HCT116 (cell line): ENCODE results near the gene HNRNPU. TPM values are rescaled to one million over a fixed set of nuclear protein-coding genes. Genes with fewer than 3 reads are reported as not detected.

Experiments
- ATAC-seq: fragments of 200-7000 bp; cut with Tn5 transposase; 2 replicates; pipeline ENCODE4 v1.9.1; 2020; ENCODE audit warnings: mild to moderate bottlenecking, moderate library complexity
- BruUV-seq: library from RNA; stranded (reverse); fragments of 400-500 nt; replicated peaks from 2 replicates; lab custom pipeline; 2021; lab: Mats Ljungman, UMichigan
- CTCF ChIA-PET: fragments of 300-600 bp; sonication (Branson Sonifier 250); formaldehyde crosslinking; loops from one replicate; lab custom pipeline; 2021; ENCODE audit warnings: antibody characterized with exemption; lab: Charles Lee
- POLR2A ChIA-PET: fragments of 300-600, 350-600 bp; sonication (Branson Sonifier 250); formaldehyde crosslinking; loops from one replicate; lab custom pipeline; 2021; ENCODE audit warnings: antibody characterized with exemption; lab: Charles Lee
- RAD21 ChIA-PET, 2 experiments: fragments of 300-600 bp; sonication (Branson Sonifier 250); formaldehyde crosslinking; loops; one replicate each; lab custom pipeline; 2023; ENCODE audit warnings: low total read pairs in 2 of 2; ENCODE audit not compliant: uncharacterized antibody in 2 of 2, unreplicated experiment in 2 of 2, low non-redundant PET in 1 of 2; lab: Charles Lee
- DNase-seq: peaks from one replicate; pipeline ENCODE4 v3.0.0-alpha.2; 2010; ENCODE audit warnings: low read depth, low spot score
- H2AFZ ChIP-seq: fragments of 200-600 bp; shearing (Covaris generic), sonication (generic); 2 replicates; pipeline ENCODE4 v1.6.1; 2017; ENCODE audit warnings: low read depth, mixed run types, mixed read lengths, antibody characterized with exemption, low read length; ENCODE audit not compliant: poor library complexity, severe bottlenecking
- H3K27ac ChIP-seq: 2 replicates; pipeline ENCODE4 v1.5.1; 2012; ENCODE audit warnings: low read depth, low read length
- H3K27me3 ChIP-seq: fragments of 200-600 bp; sonication (generic); 2 replicates; pipeline ENCODE4 v1.6.1; 2016; ENCODE audit warnings: mixed run types, low read length, mixed read lengths; ENCODE audit not compliant: insufficient read depth
- H3K36me3 ChIP-seq, 2 experiments: fragments of 200-500 bp in 1 of 2; fragments of 200-600 bp in 1 of 2; sonication (Bioruptor generic) in 1 of 2; sonication (generic) in 1 of 2; 2 replicates each; pipeline versions ENCODE4 v1.5.1 to v1.6.1; 2014 to 2016; ENCODE audit warnings: low read length in 2 of 2, inconsistent platforms in 1 of 2, mixed read lengths in 1 of 2, mixed run types in 1 of 2; ENCODE audit not compliant: insufficient read depth in 2 of 2, control insufficient read depth in 1 of 2
- H3K4me1 ChIP-seq, 2 experiments: fragments of 200-600 bp in 1 of 2; sonication (generic) in 1 of 2; 2 replicates each; pipeline versions ENCODE4 v1.5.1 to v1.6.1; 2012 to 2017; ENCODE audit warnings: low read length in 2 of 2, inconsistent platforms in 1 of 2, mild to moderate bottlenecking in 1 of 2, mixed read lengths in 1 of 2, mixed run types in 1 of 2, moderate library complexity in 1 of 2; ENCODE audit not compliant: insufficient read depth in 2 of 2, control insufficient read depth in 1 of 2
- H3K4me2 ChIP-seq: fragments of 200-600 bp; sonication (generic); 2 replicates; pipeline ENCODE4 v1.6.1; 2017; ENCODE audit warnings: mixed run types, low read length, mixed read lengths
- H3K4me3 ChIP-seq, 2 experiments: fragments of 200-600 bp in 1 of 2; sonication (generic) in 1 of 2; replicated peaks in 1 of 2; 2 replicates each; pipeline ENCODE4 v1.5.1; 2011 to 2016; ENCODE audit warnings: low read length in 2 of 2, control low read depth in 1 of 2, low read depth in 1 of 2, mild to moderate bottlenecking in 1 of 2, mixed read lengths in 1 of 2, mixed run types in 1 of 2
- H3K79me2 ChIP-seq: fragments of 200-600 bp; sonication (generic); 2 replicates; pipeline ENCODE4 v1.6.1; 2017; ENCODE audit warnings: mild to moderate bottlenecking, mixed run types, low read length, moderate library complexity, mixed read lengths; ENCODE audit not compliant: insufficient read depth
- H3K9ac ChIP-seq: fragments of 200-600 bp; sonication (generic); 2 replicates; pipeline ENCODE4 v1.6.1; 2016; ENCODE audit warnings: low read length, mixed read lengths
- H3K9me2 ChIP-seq: fragments of 200-600 bp; sonication (generic), shearing (Covaris generic); 2 replicates; pipeline ENCODE4 v1.6.1; 2017; ENCODE audit warnings: mixed run types, mild to moderate bottlenecking, moderate library complexity; ENCODE audit not compliant: insufficient read depth
- H3K9me3 ChIP-seq, 2 experiments: fragments of 200-500 bp in 1 of 2; fragments of 200-600 bp in 1 of 2; sonication (Bioruptor generic) in 1 of 2; sonication (generic) in 1 of 2; 2 replicates each; pipeline ENCODE4 v1.6.1; 2014 to 2017; ENCODE audit warnings: low read length in 2 of 2, mixed read lengths in 2 of 2, inconsistent platforms in 1 of 2, low read depth in 1 of 2, mild to moderate bottlenecking in 1 of 2, mixed run types in 1 of 2, moderate library complexity in 1 of 2; ENCODE audit not compliant: control insufficient read depth in 1 of 2, insufficient read depth in 1 of 2
- H4K20me1 ChIP-seq: fragments of 200-600 bp; sonication (generic), shearing (Covaris generic); 2 replicates; pipeline ENCODE4 v1.6.1; 2017; ENCODE audit warnings: mixed run types, mild to moderate bottlenecking, moderate library complexity; ENCODE audit not compliant: insufficient read depth
- ATF3 ChIP-seq: IDR thresholded peaks from 2 replicates; pipeline ENCODE4 v1.6.1; 2012
- CBX3 ChIP-seq: IDR thresholded peaks from 2 replicates; pipeline ENCODE4 v1.6.1; 2012; ENCODE audit warnings: low read depth
- CTCF ChIP-seq, 3 experiments: fragments of 200-600 bp in 1 of 3; sonication (generic) in 1 of 3; IDR thresholded peaks in 2 of 3; conservative IDR thresholded peaks in 1 of 3; 2 replicates each; pipeline ENCODE4 v1.5.1; 2012 to 2017; ENCODE audit warnings: low read depth in 2 of 3, low read length in 2 of 3, antibody characterized with exemption in 1 of 3, borderline replicate concordance in 1 of 3, control low read depth in 1 of 3, mild to moderate bottlenecking in 1 of 3, mixed read lengths in 1 of 3, mixed run types in 1 of 3, moderate library complexity in 1 of 3; ENCODE audit not compliant: insufficient read depth in 1 of 3
- EGR1 ChIP-seq: IDR thresholded peaks from 2 replicates; pipeline ENCODE4 v1.6.1; 2012; ENCODE audit warnings: low read depth
- ELF1 ChIP-seq: IDR thresholded peaks from 2 replicates; pipeline ENCODE4 v1.6.1; 2012; ENCODE audit warnings: low read depth, borderline replicate concordance
- EZH2 ChIP-seq: fragments of 200-600 bp; sonication (generic); IDR thresholded peaks from 2 replicates; pipeline ENCODE4 v1.6.1; 2017; ENCODE audit warnings: antibody characterized with exemption, mixed run types
- JUND ChIP-seq: IDR thresholded peaks from 2 replicates; pipeline ENCODE4 v1.6.1; 2012
- MAX ChIP-seq: IDR thresholded peaks from 2 replicates; pipeline ENCODE4 v1.6.1; 2012
- POLR2A ChIP-seq: IDR thresholded peaks from 2 replicates; pipeline ENCODE4 v1.7.0; 2011; ENCODE audit warnings: borderline replicate concordance; ENCODE audit not compliant: insufficient read depth, insufficient read length; ENCODE audit errors: extremely low read depth
- POLR2AphosphoS5 ChIP-seq: IDR thresholded peaks from 2 replicates; pipeline ENCODE4 v1.6.1; 2011; ENCODE audit warnings: mild to moderate bottlenecking, low read depth, low read length, moderate library complexity
- REST ChIP-seq: IDR thresholded peaks from 2 replicates; pipeline ENCODE4 v1.6.1; 2012; ENCODE audit warnings: low read depth
- SIN3A ChIP-seq: IDR thresholded peaks from 2 replicates; pipeline ENCODE4 v1.6.1; 2012; ENCODE audit warnings: low read depth
- SP1 ChIP-seq: IDR thresholded peaks from 2 replicates; pipeline ENCODE4 v1.6.1; 2012; ENCODE audit warnings: low read depth
- SRF ChIP-seq: IDR thresholded peaks from 2 replicates; pipeline ENCODE4 v1.6.1; 2012; ENCODE audit warnings: low read depth
- TCF7L2 ChIP-seq: IDR thresholded peaks from 2 replicates; pipeline ENCODE4 v1.7.0; 2011; ENCODE audit warnings: borderline replicate concordance, inconsistent platforms; ENCODE audit not compliant: insufficient read depth, insufficient read length; ENCODE audit errors: extremely low read depth
- YY1 ChIP-seq: IDR thresholded peaks from 2 replicates; pipeline ENCODE4 v1.6.1; 2011; ENCODE audit warnings: low read length, low read depth, moderate library complexity, mild to moderate bottlenecking; ENCODE audit not compliant: insufficient replicate concordance; ENCODE audit errors: extremely low read depth
- ZFX ChIP-seq: fragments of 450-650 bp; IDR thresholded peaks from 2 replicates; pipeline ENCODE4 v1.6.1; 2017
- ZNF274 ChIP-seq: fragments of 200-500 bp; sonication (Bioruptor generic); IDR thresholded peaks from 2 replicates; pipeline ENCODE4 v1.6.1; 2014; ENCODE audit warnings: mild to moderate bottlenecking, low read depth, low read length, inconsistent platforms
- intact Hi-C: fragments of 100-400 bp; cut with micrococcal nuclease; formaldehyde crosslinking; loops from 2 replicates; pipeline ENCODE4 v1.10.0; 2022
- total RNA-seq: library from RNA; stranded (reverse); gene quantifications from one replicate; pipeline ENCODE4 v1.2.1, GENCODE V29; 2021; ENCODE audit not compliant: unreplicated experiment

Gene HNRNPU
- total RNA-seq, 1 experiment from 2014 or later = 424 TPM

GRCh38 chr1:244835276-244836134 is 28.8 kb downstream of the HNRNPU start, which contains the start of gene COX20:
Gene COX20, plus strand, starts transcription at chr1:244835658. Its CDS starts 57 bp downstream, at chr1:244835715.
- RAD21 ChIA-PET = interaction anchor here in 1 of 2 experiments (1.0 kb wide), 1 partner anchor 34 kb away, joined by 3 read pairs; no protein-coding TSS in a partner anchor
- Histone ChIP-seq H3K9me2 (no peaks in the 10 kb centered on the region), H2AFZ (no peak within 1 kb of the TSS), H4K20me1 (no peaks in the 10 kb centered on the region; the same call in 1 of the 2 replicates), H3K4me2 (peak within 1 kb of the TSS; percentile 86), H3K9me3 (no peaks in the 10 kb centered on the region), H3K27ac (peak within 1 kb of the TSS; percentile 89), H3K36me3 (peaks cover 7% of the 10 kb centered on the region in 2 experiments; a peak in 1 of 4 replicates), H3K27me3 (no peaks in the 10 kb centered on the region), H3K4me1 (peaks cover 18 to 64% of the 10 kb centered on the region in 2 experiments), H3K79me2 (peaks cover 50% of the 10 kb centered on the region), H3K9ac (peak within 1 kb of the TSS; percentile 94), H3K4me3 (peak within 1 kb of the TSS; percentile 88 to 91)
- TF ChIP-seq POLR2AphosphoS5 (peak; percentile 90), JUND (peak; percentile 48), ZFX (0 out of 2 replicates have a peak, but pooled peaks have one; percentile 20), CTCF (IDR thresholded peaks at IDR 0.05 in 2 of 3, conservative IDR thresholded peaks at IDR 0.05 in 1 of 3; ENCODE audit: borderline replicate concordance in 1 of 3, insufficient read depth in 1 of 3, low read depth in 2 of 3, low read length in 2 of 3) (no peak), SRF (peak; percentile 70; the same call in 1 of the 2 replicates), EZH2 (no peak), ZNF274 (no peak), EGR1 (peak; percentile 71; the same call in 1 of the 2 replicates), ELF1 (no peak), TCF7L2 (peak; percentile 2), CBX3 (no peak), YY1 (peak; percentile 91), SP1 (no peak; the same call in 1 of the 2 replicates), MAX (peak; percentile 75; the same call in 1 of the 2 replicates), REST (no peak), SIN3A (no peak; the same call in none of the 2 replicates), POLR2A (peak; percentile 41), ATF3 (no peak)
- CTCF ChIA-PET = interaction anchor here (1.1 kb wide), 1 partner anchor 34 kb away, joined by 3 read pairs; no protein-coding TSS in a partner anchor
- ATAC-seq (peak; percentile 74), DNase-seq (peak; percentile 71)
- no TSS peak for BruUV-seq
- POLR2A ChIA-PET = interaction anchor here (0.7 to 2.5 kb wide), 7 partner anchors 10 to 207 kb away, joined by 3 to 10 read pairs (median 5); no protein-coding TSS in a partner anchor
- intact Hi-C loops = loop anchor here (2.0 to 10.0 kb wide), 3 partner anchors 135 to 1319 kb away; partner anchors contain the start of gene DESI2
